HepG2 (cell line): Measurements from ENCODE around the gene EYA2. TPM values are rescaled to one million over a fixed set of nuclear protein-coding genes. Genes with fewer than 3 reads are reported as not detected.

ENCODE experiments used
- FOXK1 ChIP-seq: sonication (generic); formaldehyde crosslinking; IDR thresholded peaks from 2 replicates; pipeline ENCODE4 v1.4.0; 2020; ENCODE audit warnings: low read depth, missing genetic modification reagents, borderline replicate concordance
- FOXO4 ChIP-seq: sonication (generic); formaldehyde crosslinking; conservative IDR thresholded peaks from 2 replicates; pipeline ENCODE4 v1.8.1; 2023; ENCODE audit warnings: missing genetic modification reagents
- GATAD2A ChIP-seq: IDR thresholded peaks from 2 replicates; pipeline ENCODE4 v1.6.1; 2016
- GZF1 ChIP-seq: sonication (generic); formaldehyde crosslinking; IDR thresholded peaks from 2 replicates; pipeline ENCODE4 v1.5.1; 2020; ENCODE audit warnings: mild to moderate bottlenecking, missing genetic modification reagents
- HMG20B ChIP-seq: conservative IDR thresholded peaks from 2 replicates; pipeline ENCODE4 v1.6.1; 2016; ENCODE audit warnings: missing genetic modification reagents, missing compliant biosample characterization
- JUND ChIP-seq: sonication (generic); formaldehyde crosslinking; IDR thresholded peaks from 2 replicates; pipeline ENCODE4 v1.8.0; 2022; ENCODE audit warnings: mild to moderate bottlenecking, missing genetic modification reagents
- MYPOP ChIP-seq: sonication (generic); formaldehyde crosslinking; IDR thresholded peaks from 2 replicates; pipeline ENCODE4 v1.8.1; 2023; ENCODE audit warnings: mild to moderate bottlenecking, moderate library complexity, missing genetic modification reagents
- NFAT5 ChIP-seq: sonication (generic); formaldehyde crosslinking; IDR thresholded peaks from 2 replicates; pipeline ENCODE4 v1.4.0; 2020; ENCODE audit warnings: missing genetic modification reagents
- PTBP1 ChIP-seq: fragments of 200-400 bp; formaldehyde crosslinking; IDR thresholded peaks from 2 replicates; pipeline ENCODE4 v1.6.1; 2018; ENCODE audit warnings: low read length, low read depth; ENCODE audit not compliant: poor library complexity, severe bottlenecking
- SALL1 ChIP-seq: sonication (generic); formaldehyde crosslinking; IDR thresholded peaks from 2 replicates; pipeline ENCODE4 v1.8.0; 2022; ENCODE audit warnings: mild to moderate bottlenecking, missing genetic modification reagents
- SRSF1 ChIP-seq: fragments of 200-400 bp; formaldehyde crosslinking; optimal IDR thresholded peaks from 2 replicates; pipeline ENCODE3; 2017; ENCODE audit warnings: mild to moderate bottlenecking, low read depth, low read length, moderate library complexity
- SSRP1 ChIP-seq: IDR thresholded peaks from 2 replicates; pipeline ENCODE4 v1.6.1; 2016; ENCODE audit warnings: control low read depth
- STAG1 ChIP-seq: sonication (generic); formaldehyde crosslinking; IDR thresholded peaks from 2 replicates; pipeline ENCODE4 v1.4.0; 2020; ENCODE audit warnings: missing genetic modification reagents
- TGIF2 ChIP-seq: IDR thresholded peaks from 2 replicates; pipeline ENCODE4 v1.6.1; 2016; ENCODE audit warnings: control low read depth, missing compliant biosample characterization
- ZMAT5 ChIP-seq: sonication (generic); formaldehyde crosslinking; IDR thresholded peaks from 2 replicates; pipeline ENCODE4 v1.5.0; 2020; ENCODE audit warnings: mild to moderate bottlenecking, low read depth, missing genetic modification reagents, borderline replicate concordance
- ZNF547 ChIP-seq: sonication (generic); formaldehyde crosslinking; IDR thresholded peaks from 2 replicates; pipeline ENCODE4 v1.5.1; 2020; ENCODE audit warnings: mild to moderate bottlenecking, missing genetic modification reagents
- ZNF704 ChIP-seq: sonication (generic); formaldehyde crosslinking; IDR thresholded peaks from 2 replicates; pipeline ENCODE4 v1.8.1; 2023; ENCODE audit warnings: mild to moderate bottlenecking, inconsistent platforms, moderate library complexity, missing genetic modification reagents, borderline replicate concordance
- polyA plus RNA-seq, 8 experiments: library from polyadenylated mRNA; depleted of rRNA in 3 of 8; stranded (reverse) in 7 of 8; unstranded in 1 of 8; fragments of >200 nt; fragmentation: Illumina TruSeq in 4 of 8; extraction: Trizol in 4 of 8; gene quantifications; 2 replicates each; pipeline versions ENCODE4 v1.2.1 to v1.2.3, GENCODE V29; 2011 to 2016; ENCODE audit warnings: low read depth in 4 of 8, missing spikeins in 1 of 8, mixed read lengths in 1 of 8; ENCODE audit not compliant: insufficient read depth in 1 of 8
- total RNA-seq, 5 experiments: library from RNA; depleted of rRNA; stranded (reverse); fragments of >200 nt; fragmentation: Illumina TruSeq; extraction: Trizol; gene quantifications; 2 replicates each; pipeline ENCODE4 v1.2.3, GENCODE V29; 2016; ENCODE audit warnings: low read depth in 1 of 5

The EYA2 gene
- total and polyA plus RNA-seq, 2 of the 13 experiments (the other 11 are each of a cell fraction or from before 2014, with no cell fraction given) = not detected

GRCh38 chr20:47205577-47206123, 311.0 kb downstream of the EYA2 start (continued):
- no peak for TF ChIP-seq MYPOP (CRISPR knock-in tag)
- 0 out of 2 replicates have a peak, but pooled peaks have one; percentile 66 for TF ChIP-seq ZNF547 (CRISPR knock-in tag)
- no peak for TF ChIP-seq SRSF1
- 0 out of 2 replicates have a peak, but pooled peaks have one; percentile 7 for TF ChIP-seq HMG20B (CRISPR knock-in tag)
- TF ChIP-seq JUND (CRISPR knock-in tag) = no peak
- TF ChIP-seq GATAD2A (CRISPR knock-in tag) = peak; percentile 57
- 0 out of 2 replicates have a peak, but pooled peaks have one; percentile 55 for TF ChIP-seq SSRP1 (CRISPR knock-in tag)
- no peak for TF ChIP-seq ZMAT5
- TF ChIP-seq FOXO4 (CRISPR knock-in tag) = no peak
- no peak for TF ChIP-seq PTBP1
- peak; percentile 74 for TF ChIP-seq STAG1 (CRISPR knock-in tag)
- 0 out of 2 replicates have a peak, but pooled peaks have one; percentile 38 for TF ChIP-seq TGIF2 (CRISPR knock-in tag)
- TF ChIP-seq GZF1 (CRISPR knock-in tag) = no peak
- TF ChIP-seq FOXK1 (CRISPR knock-in tag) = no peak
- no peak for TF ChIP-seq NFAT5
- TF ChIP-seq SALL1 (CRISPR knock-in tag) = peak; percentile 70
- TF ChIP-seq ZNF704 (CRISPR knock-in tag) = no peak
